GM12874 (cell line): ENCODE data around the gene CCDC34.

Experiments used
- CTCF ChIP-seq: IDR thresholded peaks from 2 replicates; pipeline ENCODE4 v1.5.1; 2011; ENCODE audit warnings: low read depth, mild to moderate bottlenecking, control low read depth, low read length, moderate library complexity; ENCODE audit not compliant: insufficient read depth

Gene CCDC34

GRCh38 chr11:27358296-27358695 lies 4.7 kb downstream of the CCDC34 start:
- no peak for TF ChIP-seq CTCF

GRCh38 chr11:27357250-27357649 lies 5.8 kb downstream of the CCDC34 start:
- no peak for TF ChIP-seq CTCF

- no peak for TF ChIP-seq CTCF
Observed at GRCh38 chr11:27356624-27357222, 6.3 kb downstream of the CCDC34 start.

- TF ChIP-seq CTCF: no peak
Observed at GRCh38 chr11:27355575-27356104, 7.4 kb downstream of the CCDC34 start.

GRCh38 chr11:27354359-27354965 lies 8.6 kb downstream of the CCDC34 start:
- TF ChIP-seq CTCF: no peak

GRCh38 chr11:27353593-27354358 lies 9.2 kb downstream of the CCDC34 start:
- no peak for TF ChIP-seq CTCF

GRCh38 chr11:27352781-27353180 lies 10.2 kb downstream of the CCDC34 start:
- no peak for TF ChIP-seq CTCF
